ENCODE measurements around the gene MYOG. TPM values are rescaled to one million over a fixed set of nuclear protein-coding genes. Genes with fewer than 3 reads are reported as not detected.

The MYOG gene
- total RNA-seq, 1 donor from 2014 or later, result not detected

GRCh38 chr1:203082571-203083462 lies 3.0 kb downstream of the MYOG start:
- no peak for TF ChIP-seq CTCF (IDR thresholded peaks at IDR 0.05)
- Mint-ChIP-seq H3K4me1 (no peaks in the 10 kb centered on the region), H3K36me3 (ENCODE audit: low read depth) (no peaks in the 10 kb centered on the region), H3K9me3 (no peaks in the 10 kb centered on the region), H3K27ac (no peak overlapping the region), H3K4me3 (no peak overlapping the region), H3K27me3 (peaks cover 20% of the 10 kb centered on the region)
- intact Hi-C loops (cut with micrococcal nuclease), result no loop called here
- CTCF ChIA-PET, result no interaction called here
- POLR2A ChIA-PET, result interaction anchor here (0.7 kb wide), 1 partner anchor 435 kb away, joined by 6 read pairs; no protein-coding TSS in a partner anchor
- DNase-seq (peak; percentile 7), ATAC-seq (ENCODE audit: low read depth) (no peak)

GRCh38 chr1:203082231-203082505 lies 3.6 kb downstream of the MYOG start:
- no peak for TF ChIP-seq CTCF (IDR thresholded peaks at IDR 0.05)
- POLR2A ChIA-PET, result no interaction called here
- no peak overlapping the region for H3K4me3 Mint-ChIP-seq
- peaks cover 20% of the 10 kb centered on the region for H3K27me3 Mint-ChIP-seq
- ATAC-seq (ENCODE audit: low read depth) (no peak), DNase-seq (no peak)
- CTCF ChIA-PET, result no interaction called here
- intact Hi-C loops (cut with micrococcal nuclease), result no loop called here
- H3K9me3 Mint-ChIP-seq, result no peaks in the 10 kb centered on the region
- no peaks in the 10 kb centered on the region for H3K4me1 Mint-ChIP-seq
- no peak overlapping the region for H3K27ac Mint-ChIP-seq
- H3K36me3 Mint-ChIP-seq (ENCODE audit: low read depth), result no peaks in the 10 kb centered on the region

DNA sequence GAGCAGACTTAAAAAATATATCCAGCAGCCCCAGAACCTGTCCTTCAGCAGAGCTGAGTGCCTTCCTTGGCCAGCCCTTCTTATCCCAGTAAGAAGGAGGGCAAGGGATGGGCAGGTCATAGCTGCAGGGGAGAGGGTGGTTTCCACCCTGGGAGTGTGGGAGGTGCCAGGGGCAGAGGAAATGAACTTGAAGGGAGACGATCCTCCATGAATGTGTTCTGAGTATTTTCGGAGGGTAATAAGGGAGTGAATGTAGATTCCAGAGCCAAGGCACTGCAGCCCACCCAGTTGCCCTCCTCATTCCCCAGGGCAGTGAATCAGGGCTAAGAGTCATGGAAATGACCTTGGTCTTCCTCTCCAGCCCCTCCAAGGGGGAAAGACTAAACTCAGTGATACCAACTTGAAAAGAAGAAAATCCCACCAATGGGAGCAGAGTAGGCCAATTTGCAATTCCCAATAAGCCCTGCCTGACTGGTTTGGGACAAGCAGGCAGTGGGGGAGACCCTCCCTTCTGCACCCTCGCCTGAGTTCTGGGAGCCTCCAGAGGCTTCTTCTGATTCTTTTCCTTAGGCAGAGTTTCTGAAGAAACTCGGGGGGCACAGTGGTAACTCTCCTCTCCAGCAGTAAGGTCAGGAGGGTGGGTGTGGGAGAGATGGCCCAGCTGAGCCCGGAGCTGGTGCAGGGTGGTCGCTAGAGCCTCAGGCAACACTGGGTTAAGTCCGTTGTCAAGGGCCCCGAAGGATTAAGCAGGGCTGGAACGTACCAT lies 4.2 kb downstream of the MYOG start:
- DNase-seq, result no peak
- no peaks in the 10 kb centered on the region for H3K9me3 Mint-ChIP-seq
- POLR2A ChIA-PET, result no interaction called here
- no peaks in the 10 kb centered on the region for H3K4me1 Mint-ChIP-seq
- intact Hi-C loops (cut with micrococcal nuclease), result no loop called here
- no peak for ATAC-seq (ENCODE audit: low read depth)
- no peak overlapping the region for H3K27ac Mint-ChIP-seq
- CTCF ChIA-PET, result no interaction called here
- no peaks in the 10 kb centered on the region for H3K36me3 Mint-ChIP-seq (ENCODE audit: low read depth)
- TF ChIP-seq CTCF (IDR thresholded peaks at IDR 0.05), result no peak
- no peak overlapping the region for H3K4me3 Mint-ChIP-seq
- peaks cover 16% of the 10 kb centered on the region for H3K27me3 Mint-ChIP-seq

GRCh38 chr1:203080456-203080855 lies 5.4 kb downstream of the MYOG start:
- no peak overlapping the region for H3K27ac Mint-ChIP-seq
- TF ChIP-seq CTCF (IDR thresholded peaks at IDR 0.05), result no peak
- intact Hi-C loops (cut with micrococcal nuclease), result no loop called here
- POLR2A ChIA-PET, result no interaction called here
- H3K4me1 Mint-ChIP-seq, result peaks cover 5% of the 10 kb centered on the region
- no peaks in the 10 kb centered on the region for H3K36me3 Mint-ChIP-seq (ENCODE audit: low read depth)
- H3K4me3 Mint-ChIP-seq, result no peak overlapping the region
- CTCF ChIA-PET, result no interaction called here
- DNase-seq (no peak), ATAC-seq (ENCODE audit: low read depth) (no peak)
- peaks cover 20% of the 10 kb centered on the region for H3K27me3 Mint-ChIP-seq
- H3K9me3 Mint-ChIP-seq, result no peaks in the 10 kb centered on the region

DNA sequence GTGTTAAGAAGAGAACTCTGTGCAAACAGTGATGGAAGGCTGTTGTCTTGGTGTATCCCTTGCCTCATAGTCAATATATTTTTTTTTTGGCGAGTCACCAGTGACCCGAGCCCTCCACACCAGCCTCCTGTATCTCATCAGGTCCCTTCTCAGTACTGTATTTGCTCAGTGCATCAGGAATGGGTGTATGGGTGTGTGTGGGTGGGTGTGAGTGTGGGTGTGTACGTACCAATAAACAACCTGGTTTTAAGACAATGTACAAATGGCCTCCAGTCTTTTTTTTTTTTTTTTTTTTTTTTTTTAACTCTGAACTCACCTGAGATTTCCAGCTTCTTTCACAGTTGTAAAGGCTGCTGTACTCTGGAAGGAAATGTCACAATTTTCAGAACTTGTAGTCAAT lies 7.3 kb downstream of the MYOG start:
- no peak overlapping the region for H3K4me3 Mint-ChIP-seq
- no peak overlapping the region for H3K27ac Mint-ChIP-seq
- H3K27me3 Mint-ChIP-seq, result peaks cover 34% of the 10 kb centered on the region
- CTCF ChIA-PET, result no interaction called here
- peaks cover 6% of the 10 kb centered on the region for H3K4me1 Mint-ChIP-seq
- H3K9me3 Mint-ChIP-seq, result no peaks in the 10 kb centered on the region
- POLR2A ChIA-PET, result no interaction called here
- TF ChIP-seq CTCF (IDR thresholded peaks at IDR 0.05), result no peak
- DNase-seq (no peak), ATAC-seq (ENCODE audit: low read depth) (no peak)
- no peaks in the 10 kb centered on the region for H3K36me3 Mint-ChIP-seq (ENCODE audit: low read depth)
- intact Hi-C loops (cut with micrococcal nuclease), result no loop called here

All from activated B cell treated with CpG ODN at 0.5 μM for 24 hours (primary cell).